PC-3 (cell line): ENCODE data around the gene CFAP126. TPM values are rescaled to one million over a fixed set of nuclear protein-coding genes. Genes with fewer than 3 reads are reported as not detected.

Experiments
- ATAC-seq: fragments of 200-7000 bp; cut with Tn5 transposase; 2 replicates; pipeline ENCODE4 v1.9.1; 2020; ENCODE audit warnings: mild to moderate bottlenecking, moderate library complexity
- BruUV-seq: library from RNA; stranded (reverse); fragments of 400-500 nt; replicated peaks from 2 replicates; lab custom pipeline; 2021; lab: Mats Ljungman, UMichigan
- CTCF ChIA-PET: fragments of 300-600 bp; sonication (Branson Sonifier 250); formaldehyde crosslinking; loops from one replicate; lab custom pipeline; 2022; ENCODE audit warnings: antibody characterized with exemption; lab: Charles Lee
- POLR2A ChIA-PET: fragments of 300-600 bp; sonication (Branson Sonifier 250); formaldehyde crosslinking; loops from one replicate; lab custom pipeline; 2022; ENCODE audit warnings: antibody characterized with exemption; ENCODE audit not compliant: unreplicated experiment; lab: Charles Lee
- DNase-seq: peaks from one replicate; pipeline ENCODE4 v3.0.0-alpha.2; 2015
- H2AFZ ChIP-seq: fragments of 300-600 bp; sonication (generic); 2 replicates; pipeline ENCODE4 v1.6.0; 2016; ENCODE audit warnings: antibody characterized with exemption, low read length
- H3F3A ChIP-seq: fragments of 300-600 bp; sonication (generic); one replicate; pipeline ENCODE4 v1.6.0; 2017; ENCODE audit warnings: antibody characterized with exemption, low read length, control low read depth, mild to moderate bottlenecking; ENCODE audit not compliant: unreplicated experiment
- H3K27ac ChIP-seq: fragments of 300-600 bp; sonication (generic); 2 replicates; pipeline ENCODE4 v1.5.1; 2016; ENCODE audit warnings: mild to moderate bottlenecking, low read length
- H3K27me3 ChIP-seq: fragments of 300-600 bp; sonication (generic); 2 replicates; pipeline ENCODE4 v1.6.1; 2016; ENCODE audit warnings: low read length, mixed read lengths
- H3K36me3 ChIP-seq: fragments of 300-600 bp; sonication (generic); 2 replicates; pipeline ENCODE4 v1.6.1; 2016; ENCODE audit warnings: low read depth, mixed run types, low read length, mixed read lengths
- H3K4me1 ChIP-seq: fragments of 300-600 bp; sonication (generic); 2 replicates; pipeline ENCODE4 v1.5.1; 2016; ENCODE audit warnings: low read length; ENCODE audit not compliant: insufficient read depth
- H3K4me2 ChIP-seq: fragments of 300-600 bp; sonication (generic); 2 replicates; pipeline ENCODE4 v1.6.0; 2016; ENCODE audit warnings: low read length
- H3K4me3 ChIP-seq: fragments of 300-600 bp; sonication (generic); 2 replicates; pipeline ENCODE4 v1.5.1; 2016; ENCODE audit warnings: mild to moderate bottlenecking, low read length, mixed read lengths
- H3K79me2 ChIP-seq: fragments of 300-600 bp; sonication (generic); 2 replicates; pipeline ENCODE4 v1.6.1; 2017; ENCODE audit warnings: low read length, mixed read lengths
- H3K9ac ChIP-seq: fragments of 300-600 bp; sonication (generic); 2 replicates; pipeline ENCODE4 v1.6.0; 2016; ENCODE audit warnings: mild to moderate bottlenecking, low read length
- H3K9me2 ChIP-seq: fragments of 300-600 bp; sonication (generic); replicated peaks from 2 replicates; pipeline ENCODE4 v1.6.1; 2016; ENCODE audit warnings: mixed run types, low read length, mixed read lengths
- H3K9me3 ChIP-seq: fragments of 300-600 bp; sonication (generic); 2 replicates; pipeline ENCODE4 v1.6.1; 2016; ENCODE audit warnings: low read length, mixed read lengths
- H4K20me1 ChIP-seq: fragments of 300-600 bp; sonication (generic); 2 replicates; pipeline ENCODE4 v1.6.1; 2016; ENCODE audit warnings: low read length, mixed read lengths
- CTCF ChIP-seq: fragments of 300-600 bp; sonication (generic); conservative IDR thresholded peaks from 2 replicates; pipeline ENCODE4 v1.5.1; 2017; ENCODE audit warnings: antibody characterized with exemption, low read depth, mild to moderate bottlenecking, low read length
- EZH2 ChIP-seq: fragments of 300-600 bp; sonication (generic); IDR thresholded peaks from one replicate; pipeline ENCODE4 v1.6.1; 2017; ENCODE audit warnings: antibody characterized with exemption, mild to moderate bottlenecking, low read length; ENCODE audit not compliant: unreplicated experiment
- EZH2phosphoT487 ChIP-seq: fragments of 300-600 bp; sonication (generic); IDR thresholded peaks from 2 replicates; pipeline ENCODE4 v1.6.1; 2018; ENCODE audit warnings: mild to moderate bottlenecking, antibody characterized with exemption, low read length, borderline replicate concordance
- intact Hi-C: fragments of 100-400 bp; cut with micrococcal nuclease; formaldehyde crosslinking; loops from 2 replicates; pipeline ENCODE4 v1.9.0; 2023
- total RNA-seq: library from RNA; depleted of rRNA; stranded (reverse); fragments of >200 nt; gene quantifications from 2 replicates; pipeline ENCODE4 v1.2.3, GENCODE V29; 2014

The CFAP126 gene
- total RNA-seq, 1 experiment from 2014 or later: not detected

GRCh38 chr1:161379071-161379470, 11.4 kb upstream of the CFAP126 start:
- H3K9me3 ChIP-seq: no peaks in the 10 kb centered on the region
- intact Hi-C loops: no loop called here
- no peaks in the 10 kb centered on the region for H3K79me2 ChIP-seq
- H2AFZ ChIP-seq: no peak overlapping the region
- H3K9me2 ChIP-seq: no peaks in the 10 kb centered on the region
- no peaks in the 10 kb centered on the region for H3K27me3 ChIP-seq
- ChIA-PET CTCF (no interaction called here), POLR2A (interaction anchor here (0.7 kb wide), 1 partner anchor 154 kb away, joined by 5 read pairs; no protein-coding TSS in a partner anchor)
- ATAC-seq (no peak), DNase-seq (no peak)
- TF ChIP-seq CTCF (no peak), EZH2phosphoT487 (no peak), EZH2 (no peak)
- H3F3A ChIP-seq: no peaks in the 10 kb centered on the region
- BruUV-seq: no TSS peak
- no peak overlapping the region for H3K4me3 ChIP-seq
- H4K20me1 ChIP-seq: no peaks in the 10 kb centered on the region
- peaks cover 18% of the 10 kb centered on the region for H3K4me1 ChIP-seq
- H3K4me2 ChIP-seq: no peak overlapping the region
- no peak overlapping the region for H3K9ac ChIP-seq
- no peak overlapping the region for H3K27ac ChIP-seq
- H3K36me3 ChIP-seq: no peaks in the 10 kb centered on the region

- Histone ChIP-seq H3F3A (no peaks in the 10 kb centered on the region), H2AFZ (no peak overlapping the region), H3K4me3 (no peak overlapping the region), H3K9ac (no peak overlapping the region), H3K4me1 (peaks cover 9% of the 10 kb centered on the region), H3K9me2 (no peaks in the 10 kb centered on the region), H3K9me3 (no peaks in the 10 kb centered on the region), H3K36me3 (no peaks in the 10 kb centered on the region), H3K27ac (no peak overlapping the region), H3K4me2 (no peak overlapping the region), H3K79me2 (no peaks in the 10 kb centered on the region), H3K27me3 (no peaks in the 10 kb centered on the region), H4K20me1 (no peaks in the 10 kb centered on the region)
- POLR2A ChIA-PET: no interaction called here
- intact Hi-C loops: no loop called here
- ATAC-seq (no peak), DNase-seq (no peak)
- CTCF ChIA-PET: no interaction called here
- TF ChIP-seq EZH2phosphoT487: no peak
- TF ChIP-seq EZH2: no peak
- TF ChIP-seq CTCF: no peak
- no TSS peak for BruUV-seq
These were observed 10.3 kb upstream of the CFAP126 start for GRCh38 chr1:161378014-161378413.

- H2AFZ ChIP-seq: no peak overlapping the region
- no peaks in the 10 kb centered on the region for H3K27me3 ChIP-seq
- H3K9me3 ChIP-seq: no peaks in the 10 kb centered on the region
- intact Hi-C loops: loop anchor here (1.0 to 5.0 kb wide), 3 partner anchors 147 to 182 kb away; no protein-coding TSS in a partner anchor
- H3K4me1 ChIP-seq: no peaks in the 10 kb centered on the region
- POLR2A ChIA-PET: interaction anchor here (0.9 kb wide), 1 partner anchor 148 kb away, joined by 7 read pairs; the partner anchor contains the start of gene TOMM40L
- no peak overlapping the region for H3K27ac ChIP-seq
- TF ChIP-seq EZH2phosphoT487 (no peak), CTCF (peak; percentile 66), EZH2 (no peak)
- H3K79me2 ChIP-seq: no peaks in the 10 kb centered on the region
- H4K20me1 ChIP-seq: no peaks in the 10 kb centered on the region
- no peaks in the 10 kb centered on the region for H3K36me3 ChIP-seq
- ATAC-seq: peak; percentile 76
- CTCF ChIA-PET: interaction anchor here (0.6 to 1.5 kb wide), 10 partner anchors 44 to 208 kb away, joined by 3 to 39 read pairs (median 4); partner anchors contain the start of genes PPOX, SDHC and TOMM40L
- DNase-seq: peak; percentile 53
- H3K9me2 ChIP-seq: no peaks in the 10 kb centered on the region
- H3K4me3 ChIP-seq: no peak overlapping the region
- no TSS peak for BruUV-seq
- H3K9ac ChIP-seq: no peak overlapping the region
- H3F3A ChIP-seq: no peaks in the 10 kb centered on the region
- H3K4me2 ChIP-seq: no peak overlapping the region
These were observed 6.7 kb upstream of the CFAP126 start for GRCh38 chr1:161374373-161374772.
